HG02763 (cell line): ENCODE data around the gene SPATC1L.

Experiments used
- ATAC-seq: cut with Tn5 transposase; IDR thresholded peaks from one replicate; pipeline ENCODE4 v1.9.1; 2021; ENCODE audit warnings: mild to moderate bottlenecking, moderate library complexity; ENCODE audit not compliant: unreplicated experiment

Gene SPATC1L

DNA sequence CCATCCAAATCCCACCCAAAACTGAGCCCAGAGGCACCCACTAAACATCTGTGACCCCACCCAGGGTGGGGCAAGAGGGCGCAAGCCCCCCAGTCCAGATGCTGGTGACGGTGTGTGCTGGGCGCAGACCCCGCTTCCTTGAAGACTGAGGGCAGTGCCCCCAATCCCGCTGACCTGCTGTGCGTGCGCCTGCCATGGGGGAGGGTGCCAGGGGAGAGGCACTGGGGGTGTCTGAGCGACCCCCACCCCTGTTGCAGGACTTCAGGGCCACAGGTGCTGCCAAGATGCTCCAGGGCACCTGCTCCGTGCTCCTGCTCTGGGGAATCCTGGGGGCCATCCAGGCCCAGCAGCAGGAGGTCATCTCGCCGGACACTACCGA is 73.1 kb downstream of the SPATC1L start:
- ATAC-seq, result no peak
